Hepatocyte (in vitro differentiated cells): ENCODE results near the gene MRPL46.

Source experiments
- EZH2 ChIP-seq: fragments of 200-600 bp; sonication (generic); IDR thresholded peaks from 2 replicates; pipeline ENCODE4 v1.6.1; 2016; ENCODE audit warnings: antibody characterized with exemption, mild to moderate bottlenecking, borderline replicate concordance
- TF ChIP-seq, protein P1 (sequence below): fragments of 200-600 bp; sonication (generic); IDR thresholded peaks from 2 replicates; pipeline ENCODE4 v1.5.1; 2016; ENCODE audit warnings: antibody characterized with exemption, mild to moderate bottlenecking; ENCODE audit not compliant: poor library complexity

DNA sequence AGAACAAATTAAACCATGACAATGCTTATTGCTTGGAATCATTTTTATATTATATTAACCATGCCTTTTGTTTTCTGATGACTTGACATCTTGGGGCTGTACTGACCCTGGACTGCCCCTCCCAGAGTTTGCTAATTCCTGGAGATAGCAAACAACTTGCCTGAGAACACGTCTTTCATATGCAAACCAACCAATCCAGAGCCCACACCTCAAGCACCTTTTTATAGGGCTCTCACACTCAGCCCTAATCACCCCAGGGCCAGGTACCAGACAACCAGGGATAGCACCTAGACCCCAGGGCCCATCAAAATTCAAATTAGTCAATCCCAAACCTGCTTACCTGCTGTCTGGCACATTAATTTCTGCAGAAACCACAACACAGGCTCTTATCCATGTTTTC, 37.3 kb upstream of the MRPL46 start:
- TF ChIP-seq, protein P1, sequence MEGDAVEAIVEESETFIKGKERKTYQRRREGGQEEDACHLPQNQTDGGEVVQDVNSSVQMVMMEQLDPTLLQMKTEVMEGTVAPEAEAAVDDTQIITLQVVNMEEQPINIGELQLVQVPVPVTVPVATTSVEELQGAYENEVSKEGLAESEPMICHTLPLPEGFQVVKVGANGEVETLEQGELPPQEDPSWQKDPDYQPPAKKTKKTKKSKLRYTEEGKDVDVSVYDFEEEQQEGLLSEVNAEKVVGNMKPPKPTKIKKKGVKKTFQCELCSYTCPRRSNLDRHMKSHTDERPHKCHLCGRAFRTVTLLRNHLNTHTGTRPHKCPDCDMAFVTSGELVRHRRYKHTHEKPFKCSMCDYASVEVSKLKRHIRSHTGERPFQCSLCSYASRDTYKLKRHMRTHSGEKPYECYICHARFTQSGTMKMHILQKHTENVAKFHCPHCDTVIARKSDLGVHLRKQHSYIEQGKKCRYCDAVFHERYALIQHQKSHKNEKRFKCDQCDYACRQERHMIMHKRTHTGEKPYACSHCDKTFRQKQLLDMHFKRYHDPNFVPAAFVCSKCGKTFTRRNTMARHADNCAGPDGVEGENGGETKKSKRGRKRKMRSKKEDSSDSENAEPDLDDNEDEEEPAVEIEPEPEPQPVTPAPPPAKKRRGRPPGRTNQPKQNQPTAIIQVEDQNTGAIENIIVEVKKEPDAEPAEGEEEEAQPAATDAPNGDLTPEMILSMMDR: no peak
- TF ChIP-seq EZH2: no peak
